Suppressor macrophage treated with lipopolysaccharide for 1 hour (primary cell): ENCODE results near the gene RAP1GAP.
"Not testable (repeated sequence)": the region's sequence is repeated elsewhere in the genome, so short reads cannot be mapped to it uniquely, and the experiment has no call there.

Source experiments
- DNase-seq, 3 donors: peaks; one replicate each; pipeline ENCODE4 v3.0.0-alpha.2; 2020 to 2022

Gene RAP1GAP

GRCh38 chr1:21641967-21642739 lies 27.0 kb downstream of the RAP1GAP start:
- DNase-seq, result no peak

- no peak for DNase-seq
Observed at GRCh38 chr1:21641537-21641936, 27.6 kb downstream of the RAP1GAP start.

- DNase-seq, result no peak
Observed at GRCh38 chr1:21641076-21641475, 28.1 kb downstream of the RAP1GAP start.

- DNase-seq, result no peak
Observed at GRCh38 chr1:21640653-21641052, 28.5 kb downstream of the RAP1GAP start.

- no peak for DNase-seq
Observed at GRCh38 chr1:21639594-21640041, 29.5 kb downstream of the RAP1GAP start.

GRCh38 chr1:21638531-21639341 lies 30.4 kb downstream of the RAP1GAP start:
- no peak for DNase-seq

- DNase-seq, result no peak
Observed at GRCh38 chr1:21637514-21637913, 31.6 kb downstream of the RAP1GAP start.

GRCh38 chr1:21636029-21636428 lies 33.1 kb downstream of the RAP1GAP start:
- no peak for DNase-seq

- no peak for DNase-seq
Observed at GRCh38 chr1:21634806-21635535, 34.2 kb downstream of the RAP1GAP start.

GRCh38 chr1:21633992-21634805 lies 35.0 kb downstream of the RAP1GAP start:
- no peak for DNase-seq

GRCh38 chr1:21633141-21633755 lies 35.9 kb downstream of the RAP1GAP start:
- no peak for DNase-seq

- DNase-seq, result no peak
Observed at GRCh38 chr1:21631944-21632887, 36.9 kb downstream of the RAP1GAP start.

- not testable (repeated sequence) for DNase-seq
Observed at GRCh38 chr1:21631590-21631943, 37.6 kb downstream of the RAP1GAP start.

- no peak for DNase-seq
Observed at GRCh38 chr1:21630571-21631343, 38.4 kb downstream of the RAP1GAP start.

- DNase-seq, result no peak
Observed at GRCh38 chr1:21629971-21630370, 39.2 kb downstream of the RAP1GAP start.

- DNase-seq, result peak in 2 of 3 donors; percentile 13 to 21
Observed at GRCh38 chr1:21628798-21629393, 40.3 kb downstream of the RAP1GAP start.

GRCh38 chr1:21626921-21627339 lies 42.2 kb downstream of the RAP1GAP start:
- no peak for DNase-seq

GRCh38 chr1:21625390-21626190 lies 43.6 kb downstream of the RAP1GAP start:
- DNase-seq, result no peak
